Measurements from ENCODE around the gene KYAT1. TPM values are rescaled to one million over a fixed set of nuclear protein-coding genes. Genes with fewer than 3 reads are reported as not detected.

KYAT1 gene
- total and polyA plus RNA-seq, 2 of the 8 experiments (the other 6 are each of a cell fraction or from before 2014, with no cell fraction given) = 30.4 to 42.2 TPM

- no peak overlapping the region for H3K14ac ChIP-seq (ENCODE audit: insufficient read length)
- H2BK120ac ChIP-seq (replicated peaks; ENCODE audit: low read depth, low read length) = no peak overlapping the region
- no peak overlapping the region for H3K23ac ChIP-seq (ENCODE audit: insufficient read length)
- no peak overlapping the region for H4K91ac ChIP-seq (replicated peaks; ENCODE audit: insufficient read length, low read length)
- H3K79me2 ChIP-seq (ENCODE audit: control insufficient read depth in 1 of 2, insufficient read depth in 2 of 2, low read length in 2 of 2) = peaks cover 0 to 7% of the 10 kb centered on the region in 2 experiments; a peak in 1 of 4 replicates
- H3K4ac ChIP-seq (replicated peaks; ENCODE audit: insufficient read length, low read depth, low read length) = no peak overlapping the region
- H2BK20ac ChIP-seq (ENCODE audit: low read length) = no peak overlapping the region
- no peak overlapping the region for H3K4me3 ChIP-seq (ENCODE audit: extremely low read depth in 1 of 4, insufficient read depth in 2 of 4, low read depth in 3 of 4, low read length in 4 of 4)
- H3K27me3 ChIP-seq (replicated peaks in 1 of 4; ENCODE audit: control insufficient read depth in 3 of 4, extremely low read depth in 1 of 4, insufficient read depth in 3 of 4, low read length in 3 of 4) = no peaks in the 10 kb centered on the region
- no peak overlapping the region for H4K8ac ChIP-seq (ENCODE audit: extremely low read depth, insufficient read depth, low read length)
- no peak overlapping the region for H2AFZ ChIP-seq (ENCODE audit: low read length)
- no peak overlapping the region for H4K5ac ChIP-seq (ENCODE audit: insufficient read length, low read depth, low read length)
- CTCF ChIA-PET (ENCODE audit: partially characterized antibody) = interaction anchor here (0.6 to 2.6 kb wide), 4 partner anchors 10 to 136 kb away, joined by 3 to 10 read pairs (median 4); no protein-coding TSS in a partner anchor
- H3K79me1 ChIP-seq (ENCODE audit: low read depth, low read length) = no peaks in the 10 kb centered on the region
- H3K23me2 ChIP-seq (ENCODE audit: low read depth, low read length) = peaks cover 2% of the 10 kb centered on the region; the same call in 1 of the 2 replicates
- POLR2A ChIA-PET (ENCODE audit: partially characterized antibody) = interaction anchor here (1.1 to 2.9 kb wide), 8 partner anchors 8 to 222 kb away, joined by 3 to 18 read pairs (median 4); partner anchors contain the start of genes KYAT1 and LRRC8A
- 92% methylated on average over 9 of the region's 14 CpGs; no CpG with 5 or more reads in 1 of the 2 experiments for WGBS, 2 experiments (ENCODE audit: extremely low coverage in 1 of 2, insufficient coverage in 1 of 2, insufficient read length in 1 of 2, insufficient replicate concordance in 2 of 2, low coverage in 1 of 2, low lambda C conversion rate in 2 of 2, missing lambda C conversion rate in 1 of 2)
- no peak overlapping the region for H2BK5ac ChIP-seq (ENCODE audit: low read depth, low read length)
- DNase-seq (ENCODE audit: low read depth in 1 of 2, low spot score in 2 of 2) (no peak), FAIRE-seq (no peak)
- no peak overlapping the region for H3K4me2 ChIP-seq (ENCODE audit: insufficient read depth in 1 of 2, low read depth in 2 of 2, low read length in 2 of 2)
- no peak overlapping the region for H3K56ac ChIP-seq (replicated peaks; ENCODE audit: insufficient read length, low read depth, low read length)
- H3K18ac ChIP-seq (ENCODE audit: extremely low read depth, low read length) = no peak overlapping the region
- peaks cover 0 to 23% (median 19%) of the 10 kb centered on the region in 4 experiments for H3K36me3 ChIP-seq (ENCODE audit: control insufficient read depth in 2 of 4, insufficient read depth in 4 of 4, low read length in 3 of 4)
- no peak overlapping the region for H2BK12ac ChIP-seq (ENCODE audit: low read depth, low read length)
- no peak overlapping the region for H3K27ac ChIP-seq (ENCODE audit: low read depth, low read length)
- no peaks in the 10 kb centered on the region for H3K9me3 ChIP-seq (ENCODE audit: insufficient read depth in 2 of 2, low read depth in 1 of 2, low read length in 1 of 2)
- peaks cover 3 to 8% of the 10 kb centered on the region in 2 experiments for H4K20me1 ChIP-seq (replicated peaks in 1 of 2; ENCODE audit: control insufficient read depth in 1 of 2, insufficient read depth in 2 of 2, low read length in 2 of 2)
- no peak for TF ChIP-seq JUND (IDR thresholded peaks at IDR 0.05; ENCODE audit: low read length)
- TF ChIP-seq EP300 (IDR thresholded peaks at IDR 0.05; ENCODE audit: borderline replicate concordance in 1 of 2, low read depth in 2 of 2, low read length in 2 of 2) = no peak
- TF ChIP-seq BCL11A (IDR thresholded peaks at IDR 0.05; ENCODE audit: low read depth in 2 of 2, low read length in 2 of 2) = no peak
- no peak overlapping the region for H3K9ac ChIP-seq (replicated peaks in 1 of 4; ENCODE audit: extremely low read depth in 1 of 4, low read depth in 3 of 4, low read length in 3 of 4)
- H2AK5ac ChIP-seq (ENCODE audit: low read depth, low read length) = no peak overlapping the region
- peaks cover 0 to 10% (median 4%) of the 10 kb centered on the region in 4 experiments; a peak in 5 of 7 replicates for H3K4me1 ChIP-seq (replicated peaks in 1 of 4; ENCODE audit: control insufficient read depth in 3 of 4, insufficient read depth in 4 of 4, low read length in 3 of 4)
- H2BK15ac ChIP-seq (ENCODE audit: low read length) = no peak overlapping the region
Observed at GRCh38 chr9:128919402-128920089, 37.8 kb upstream of the KYAT1 start.

Data from H1 (cell line).